ENCODE data around the gene GSTP1.
A peak's percentile ranks its signal among the peaks of the same experiment; 100 is the strongest.

DNA sequence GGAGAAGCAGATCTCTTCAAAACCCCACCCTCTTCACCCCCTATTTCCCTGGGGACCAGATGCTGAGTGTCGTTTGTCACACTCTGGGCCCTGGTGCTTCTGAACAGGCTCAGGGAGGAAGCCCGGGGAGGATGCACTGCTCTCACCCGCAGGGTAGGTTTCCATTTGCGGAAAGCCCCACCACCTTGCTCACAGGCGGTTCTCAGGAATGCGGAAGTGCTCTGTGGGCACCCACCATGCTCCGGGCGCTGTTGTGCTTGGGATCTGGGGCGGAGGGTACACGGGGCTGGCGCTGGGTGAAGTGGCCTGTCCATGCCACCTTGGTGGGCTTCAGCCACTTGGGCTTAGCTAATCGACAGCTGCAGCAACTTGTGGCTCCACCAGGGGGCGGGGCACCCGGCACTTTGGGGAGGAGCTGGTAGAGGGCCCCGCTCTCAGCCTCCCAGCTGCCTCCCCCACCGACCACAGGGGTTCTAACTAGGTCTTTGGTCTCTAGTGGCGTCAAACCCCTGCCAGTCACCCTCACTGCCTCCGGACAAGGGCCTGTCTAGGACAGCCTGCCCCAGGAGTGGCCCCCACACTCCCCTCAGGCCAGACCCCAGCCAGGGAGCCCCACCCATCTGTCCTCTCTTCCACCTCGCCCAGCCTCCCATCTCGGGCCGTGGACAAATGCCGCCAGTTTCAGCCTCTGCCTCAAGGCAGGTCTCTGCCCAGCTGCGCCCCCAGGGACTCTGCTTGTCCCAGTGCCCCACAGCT is 30.5 kb downstream of the GSTP1 start:
- TF ChIP-seq, protein P1, sequence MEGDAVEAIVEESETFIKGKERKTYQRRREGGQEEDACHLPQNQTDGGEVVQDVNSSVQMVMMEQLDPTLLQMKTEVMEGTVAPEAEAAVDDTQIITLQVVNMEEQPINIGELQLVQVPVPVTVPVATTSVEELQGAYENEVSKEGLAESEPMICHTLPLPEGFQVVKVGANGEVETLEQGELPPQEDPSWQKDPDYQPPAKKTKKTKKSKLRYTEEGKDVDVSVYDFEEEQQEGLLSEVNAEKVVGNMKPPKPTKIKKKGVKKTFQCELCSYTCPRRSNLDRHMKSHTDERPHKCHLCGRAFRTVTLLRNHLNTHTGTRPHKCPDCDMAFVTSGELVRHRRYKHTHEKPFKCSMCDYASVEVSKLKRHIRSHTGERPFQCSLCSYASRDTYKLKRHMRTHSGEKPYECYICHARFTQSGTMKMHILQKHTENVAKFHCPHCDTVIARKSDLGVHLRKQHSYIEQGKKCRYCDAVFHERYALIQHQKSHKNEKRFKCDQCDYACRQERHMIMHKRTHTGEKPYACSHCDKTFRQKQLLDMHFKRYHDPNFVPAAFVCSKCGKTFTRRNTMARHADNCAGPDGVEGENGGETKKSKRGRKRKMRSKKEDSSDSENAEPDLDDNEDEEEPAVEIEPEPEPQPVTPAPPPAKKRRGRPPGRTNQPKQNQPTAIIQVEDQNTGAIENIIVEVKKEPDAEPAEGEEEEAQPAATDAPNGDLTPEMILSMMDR (conservative IDR thresholded peaks at IDR 0.05 in 1 of 2, IDR thresholded peaks at IDR 0.05 in 1 of 2; ENCODE audit: low read depth in 1 of 2, low read length in 2 of 2) = peak; percentile 54 to 71
- TF ChIP-seq EZH2 (IDR thresholded peaks at IDR 0.05; ENCODE audit: low read length, missing control alignments) = no peak
